Ovary (tissue), 3 donors: ENCODE results near the gene CDH1.

Source experiments
- CTCF ChIP-seq, 3 donors: fragments of 450-650 bp in 2 of 3; fragments of 200-600 bp in 1 of 3; IDR thresholded peaks; one replicate each; pipeline versions ENCODE4 v1.5.1 to v1.8.0; 2016 to 2022; ENCODE audit warnings: antibody characterized with exemption in 3 of 3, mild to moderate bottlenecking in 1 of 3
- EP300 ChIP-seq: sonication (generic); formaldehyde crosslinking; IDR thresholded peaks from one replicate; pipeline ENCODE4 v1.6.1; 2017; ENCODE audit warnings: antibody characterized with exemption
- POLR2A ChIP-seq: fragments of 450-650 bp; IDR thresholded peaks from one replicate; pipeline ENCODE4 v1.6.1; 2017; ENCODE audit warnings: antibody characterized with exemption, mild to moderate bottlenecking, moderate library complexity
- donor health status: DM: no; HTN: no; CAD: no.

DNA sequence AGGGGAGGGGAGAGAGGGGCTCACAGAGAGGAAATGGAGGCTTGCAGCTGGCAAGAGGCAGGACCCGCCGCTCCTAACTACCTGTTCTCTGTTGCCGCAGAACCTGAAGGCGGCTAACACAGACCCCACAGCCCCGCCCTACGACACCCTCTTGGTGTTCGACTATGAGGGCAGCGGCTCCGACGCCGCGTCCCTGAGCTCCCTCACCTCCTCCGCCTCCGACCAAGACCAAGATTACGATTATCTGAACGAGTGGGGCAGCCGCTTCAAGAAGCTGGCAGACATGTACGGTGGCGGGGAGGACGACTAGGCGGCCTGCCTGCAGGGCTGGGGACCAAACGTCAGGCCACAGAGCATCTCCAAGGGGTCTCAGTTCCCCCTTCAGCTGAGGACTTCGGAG is 39.0 kb upstream of the CDH1 start:
- TF ChIP-seq EP300 (no peak), CTCF (IDR thresholded peaks at IDR 0.05) (no peak), POLR2A (no peak)
